H1 (cell line): ENCODE results near the gene NOTCH2. TPM values are rescaled to one million over a fixed set of nuclear protein-coding genes. Genes with fewer than 3 reads are reported as not detected.

Experiments used
- CHD7 ChIP-seq: fragments of 300-600 bp; sonication (generic); IDR thresholded peaks from 2 replicates; pipeline ENCODE4 v1.7.1; 2012; ENCODE audit warnings: low read length, moderate library complexity, mild to moderate bottlenecking, inconsistent platforms; ENCODE audit not compliant: insufficient replicate concordance
- POU5F1 ChIP-seq: IDR thresholded peaks from 2 replicates; pipeline ENCODE4 v1.6.1; 2011; ENCODE audit warnings: low read depth, mild to moderate bottlenecking, low read length, moderate library complexity
- polyA plus RNA-seq, 7 experiments: library from polyadenylated mRNA; depleted of rRNA in 3 of 7; stranded (reverse) in 5 of 7; unstranded in 2 of 7; fragments of >200 nt in 5 of 7; fragments of 200-250 nt in 2 of 7; gene quantifications; 1 replicate in 5 of 7; 2 replicates in 1 of 7; 4 replicates in 1 of 7; pipeline versions ENCODE4 v1.2.1 to v1.2.3, GENCODE V29; 2011 to 2013; ENCODE audit warnings: missing spikeins in 2 of 7, mixed read lengths in 2 of 7
- total RNA-seq: library from RNA; stranded (reverse); fragmentation: NEBNext Ultra II Directional; extraction: Animal tissue kit (Norgen Biotek cat#: 25700); gene quantifications from 2 replicates; pipeline ENCODE4 v1.2.1, GENCODE V29; 2021

The NOTCH2 gene
- total and polyA plus RNA-seq, 2 of the 8 experiments (the other 6 are each of a cell fraction or from before 2014, with no cell fraction given), result 17.7 to 63.0 TPM

GRCh38 chr1:119866451-119866850 lies 203.0 kb downstream of the NOTCH2 start (continued):
- TF ChIP-seq CHD7, result no peak
- no peak for TF ChIP-seq POU5F1
